Adrenal gland (tissue), 12 donors: Measurements from ENCODE around the gene SNX9. TPM values are rescaled to one million over a fixed set of nuclear protein-coding genes. Genes with fewer than 3 reads are reported as not detected.

Source experiments
- DNase-seq, 7 donors: peaks; one replicate each; pipeline ENCODE4 v3.0.0-alpha.2; 2019 to 2020
- H3K27ac ChIP-seq, 5 donors: fragments of 200-600 bp; sonication (generic) in 4 of 5; 1 replicate in 3 of 5; 2 replicates in 2 of 5; pipeline versions ENCODE4 v1.5.1 to v1.8.0; 2016 to 2020; ENCODE audit warnings: mild to moderate bottlenecking in 1 of 5
- H3K27me3 ChIP-seq: fragments of 200-600 bp; 2 replicates; pipeline ENCODE4 v1.8.0; 2021
- H3K36me3 ChIP-seq, 2 donors: fragments of 200-600 bp; replicated peaks in 1 of 2; 1 replicate in 1 of 2; 2 replicates in 1 of 2; pipeline versions ENCODE4 v1.5.1 to v1.8.0; 2018 to 2022
- H3K4me1 ChIP-seq, 2 donors: fragments of 200-600 bp; replicated peaks in 1 of 2; 1 replicate in 1 of 2; 2 replicates in 1 of 2; pipeline versions ENCODE4 v1.5.1 to v1.8.0; 2018 to 2021
- H3K4me3 ChIP-seq, 4 donors: fragments of 200-600 bp; sonication (generic) in 3 of 4; one replicate each; pipeline ENCODE4 v1.5.1; 2016 to 2018
- H3K9me3 ChIP-seq, 3 donors: fragments of 200-600 bp; sonication (generic) in 1 of 3; replicated peaks in 1 of 3; 1 replicate in 2 of 3; 2 replicates in 1 of 3; pipeline versions ENCODE4 v1.5.1 to v1.8.0; 2016 to 2021
- CTCF ChIP-seq, 6 experiments: fragments of 450-650 bp in 4 of 6; fragments of 200-600 bp in 2 of 6; sonication (generic) in 1 of 6; IDR thresholded peaks; 1 replicate in 5 of 6; 2 replicates in 1 of 6; pipeline versions ENCODE4 v1.5.1 to v1.8.0; 2016 to 2021; ENCODE audit warnings: antibody characterized with exemption in 6 of 6, mild to moderate bottlenecking in 2 of 6, moderate library complexity in 1 of 6
- POLR2A ChIP-seq, 2 donors: fragments of 450-650 bp; IDR thresholded peaks; one replicate each; pipeline ENCODE4 v1.6.1; 2017; ENCODE audit warnings: antibody characterized with exemption in 2 of 2, mild to moderate bottlenecking in 2 of 2, moderate library complexity in 1 of 2
- WGBS, 4 donors: extraction: QIAGEN DNeasy Blood & Tissue Kit in 2 of 4; methylation state at CpG; one replicate each; pipeline versions ENCODE4 v1.1.5 to v1.1.7; 2013 to 2017; 5-methylcytosine and 5-hydroxymethylcytosine counted together
- intact Hi-C, 2 donors: fragments of 100-400 bp; cut with DNase I; formaldehyde crosslinking; loops; one replicate each; pipeline versions ENCODE4 v1.14.1 to v1.15.0; 2022 to 2023
- polyA plus RNA-seq, 3 donors: library from polyadenylated mRNA; stranded (reverse); fragments of 200-250 nt in 2 of 3; fragments of 350-450 nt in 1 of 3; fragmentation: Illumina TruSeq in 1 of 3; extraction: RNeasy Lipid Tissue Mini Kit (QIAGEN cat#74804) in 1 of 3; gene quantifications; one replicate each; pipeline ENCODE4 v1.2.3, GENCODE V29; 2013 to 2014
- total RNA-seq, 9 donors: library from RNA; depleted of rRNA in 4 of 9; stranded (reverse); fragments of >200 nt in 4 of 9; fragments of 120-200 nt in 1 of 9; fragmentation: NEBNext Ultra II Directional in 1 of 9; extraction: Animal tissue kit (Norgen Biotek cat#: 25700) in 1 of 9; gene quantifications; one replicate each; pipeline versions ENCODE4 v1.1.0 to v1.2.4, GENCODE V29; 2013 to 2023
- donor health status: healthy with polysubstance abuse.
- donor health status: Bipolar disorder and iron deficiency.
- donor health status: DM: yes; HTN: yes; CAD: no.
- donor health status: DM: no; HTN: no; CAD: no.
- donor health status: DM: no; HTN: no; CAD: no.
- donor health status: DM: yes; HTN: yes; CAD: no.

Gene SNX9
- total and polyA plus RNA-seq, 12 donors, result 27.7 to 59.6 (median 50.4) TPM

GRCh38 chr6:157867981-157868380, 44.9 kb downstream of the SNX9 start:
- Histone ChIP-seq H3K4me1 (peaks cover 4 to 20% of the 10 kb centered on the region in 2 donors), H3K27me3 (no peaks in the 10 kb centered on the region), H3K27ac (no peak overlapping the region), H3K36me3 (peaks cover 0 to 25% of the 10 kb centered on the region in 2 donors), H3K4me3 (no peak overlapping the region), H3K9me3 (no peaks in the 10 kb centered on the region)
- no peak for TF ChIP-seq CTCF (IDR thresholded peaks at IDR 0.05)
- TF ChIP-seq POLR2A (IDR thresholded peaks at IDR 0.05), result no peak
- no peak for DNase-seq
- intact Hi-C loops, result no loop called here

GRCh38 chr6:157868835-157869234, 45.8 kb downstream of the SNX9 start:
- intact Hi-C loops, result no loop called here
- Histone ChIP-seq H3K27ac (peak overlapping the region in 2 of 5 donors; percentile 10 to 19), H3K36me3 (peaks cover 0 to 25% of the 10 kb centered on the region in 2 donors), H3K9me3 (no peaks in the 10 kb centered on the region), H3K27me3 (no peaks in the 10 kb centered on the region), H3K4me1 (peaks cover 4 to 16% of the 10 kb centered on the region in 2 donors), H3K4me3 (no peak overlapping the region)
- peak in 5 of 7 donors; percentile 20 to 73 (median 26) for DNase-seq
- TF ChIP-seq CTCF (IDR thresholded peaks at IDR 0.05) (no peak), POLR2A (IDR thresholded peaks at IDR 0.05) (no peak)
- 77 to 85% (median 84%) methylated on average over 10 of the region's 10 CpGs for WGBS, 4 donors

- H3K4me1 ChIP-seq, result peaks cover 4 to 16% of the 10 kb centered on the region in 2 donors
- peaks cover 0 to 33% of the 10 kb centered on the region in 2 donors for H3K36me3 ChIP-seq
- H3K9me3 ChIP-seq, result no peaks in the 10 kb centered on the region
- H3K27me3 ChIP-seq, result no peaks in the 10 kb centered on the region
- 92 to 94% (median 94%) methylated on average over 19 of the region's 19 CpGs for WGBS, 4 donors
- DNase-seq, result no peak
- TF ChIP-seq POLR2A (IDR thresholded peaks at IDR 0.05), result no peak
- TF ChIP-seq CTCF (IDR thresholded peaks at IDR 0.05), result no peak
- intact Hi-C loops, result loop anchor here in 1 of 2 donors (10.0 kb wide), 1 partner anchor 45 kb away; the partner anchor contains the start of gene SNX9
- H3K27ac ChIP-seq, result peak overlapping the region in 1 of 5 donors; percentile 19
- H3K4me3 ChIP-seq, result no peak overlapping the region
Measured at GRCh38 chr6:157869673-157870302, 46.7 kb downstream of the SNX9 start.

GRCh38 chr6:157873735-157874344, 50.8 kb downstream of the SNX9 start:
- WGBS, 4 donors, result 57 to 62% (median 58%) methylated on average over 9 of the region's 9 CpGs
- Histone ChIP-seq H3K4me1 (no peaks in the 10 kb centered on the region), H3K27ac (no peak overlapping the region), H3K9me3 (no peaks in the 10 kb centered on the region), H3K36me3 (peaks cover 0 to 59% of the 10 kb centered on the region in 2 donors), H3K4me3 (no peak overlapping the region), H3K27me3 (no peaks in the 10 kb centered on the region)
- intact Hi-C loops, result loop anchor here in 1 of 2 donors (2.0 to 10.0 kb wide), 2 partner anchors 49 to 117 kb away; partner anchors contain the start of gene SNX9
- peak; percentile 62 to 84 (median 74) for TF ChIP-seq CTCF (IDR thresholded peaks at IDR 0.05)
- no peak for TF ChIP-seq POLR2A (IDR thresholded peaks at IDR 0.05)
- peak; percentile 71 to 88 (median 82) for DNase-seq
